H1 (cell line): ENCODE measurements around the gene SLC7A10. TPM values are rescaled to one million over a fixed set of nuclear protein-coding genes. Genes with fewer than 3 reads are reported as not detected.

ENCODE experiments used
- CHD7 ChIP-seq: fragments of 300-600 bp; sonication (generic); IDR thresholded peaks from 2 replicates; pipeline ENCODE4 v1.7.1; 2012; ENCODE audit warnings: low read length, moderate library complexity, mild to moderate bottlenecking, inconsistent platforms; ENCODE audit not compliant: insufficient replicate concordance
- SRF ChIP-seq: IDR thresholded peaks from 2 replicates; pipeline ENCODE4 v1.6.1; 2011; ENCODE audit warnings: mild to moderate bottlenecking, low read depth, low read length, moderate library complexity
- polyA plus RNA-seq, 7 experiments: library from polyadenylated mRNA; depleted of rRNA in 3 of 7; stranded (reverse) in 5 of 7; unstranded in 2 of 7; fragments of >200 nt in 5 of 7; fragments of 200-250 nt in 2 of 7; gene quantifications; 1 replicate in 5 of 7; 2 replicates in 1 of 7; 4 replicates in 1 of 7; pipeline versions ENCODE4 v1.2.1 to v1.2.3, GENCODE V29; 2011 to 2013; ENCODE audit warnings: missing spikeins in 2 of 7, mixed read lengths in 2 of 7
- total RNA-seq: library from RNA; stranded (reverse); fragmentation: NEBNext Ultra II Directional; extraction: Animal tissue kit (Norgen Biotek cat#: 25700); gene quantifications from 2 replicates; pipeline ENCODE4 v1.2.1, GENCODE V29; 2021

Gene SLC7A10
- total and polyA plus RNA-seq, 2 of the 8 experiments (the other 6 are each of a cell fraction or from before 2014, with no cell fraction given): 3.7 to 7.1 TPM

- TF ChIP-seq CHD7: no peak
- no peak for TF ChIP-seq SRF
- TF ChIP-seq, all 59 proteins: peak for 0
Measured at GRCh38 chr19:33211794-33212435, 13.7 kb downstream of the SLC7A10 start (continued).
